Measurements from ENCODE around the gene DOCK4. TPM values are rescaled to one million over a fixed set of nuclear protein-coding genes. Genes with fewer than 3 reads are reported as not detected.

DOCK4 gene
- total RNA-seq, 1 donor, result 31.8 TPM

DNA sequence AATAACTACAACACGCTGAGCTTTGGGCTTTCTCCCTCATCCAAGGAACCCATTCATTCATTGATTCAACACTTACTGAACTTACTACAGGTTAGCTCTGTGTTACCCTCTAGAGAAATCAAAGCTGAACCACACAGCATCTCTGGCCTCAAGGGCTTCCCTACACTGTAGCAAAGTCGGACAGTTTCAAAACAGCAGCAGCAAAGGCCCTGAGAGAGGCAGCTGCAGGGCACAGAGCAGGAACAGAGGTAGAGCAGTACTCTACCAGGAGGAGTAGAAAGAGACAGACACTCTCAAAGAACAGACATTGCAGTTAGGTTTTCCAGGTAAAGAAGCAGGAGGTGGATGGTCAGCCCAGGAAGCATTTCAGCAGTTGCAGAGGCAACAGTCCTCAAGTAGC is 16.1 kb downstream of the DOCK4 start:
- H3K36me3 ChIP-seq (ENCODE audit: insufficient read depth, low read length), result no peaks in the 10 kb centered on the region
- no peaks in the 10 kb centered on the region for H4K20me1 ChIP-seq (ENCODE audit: insufficient read depth, low read length)
- H3K4me3 ChIP-seq (ENCODE audit: insufficient read depth, low read length), result no peak overlapping the region
- no peak overlapping the region for H2AFZ ChIP-seq (ENCODE audit: low read length)
- TF ChIP-seq, protein P1, sequence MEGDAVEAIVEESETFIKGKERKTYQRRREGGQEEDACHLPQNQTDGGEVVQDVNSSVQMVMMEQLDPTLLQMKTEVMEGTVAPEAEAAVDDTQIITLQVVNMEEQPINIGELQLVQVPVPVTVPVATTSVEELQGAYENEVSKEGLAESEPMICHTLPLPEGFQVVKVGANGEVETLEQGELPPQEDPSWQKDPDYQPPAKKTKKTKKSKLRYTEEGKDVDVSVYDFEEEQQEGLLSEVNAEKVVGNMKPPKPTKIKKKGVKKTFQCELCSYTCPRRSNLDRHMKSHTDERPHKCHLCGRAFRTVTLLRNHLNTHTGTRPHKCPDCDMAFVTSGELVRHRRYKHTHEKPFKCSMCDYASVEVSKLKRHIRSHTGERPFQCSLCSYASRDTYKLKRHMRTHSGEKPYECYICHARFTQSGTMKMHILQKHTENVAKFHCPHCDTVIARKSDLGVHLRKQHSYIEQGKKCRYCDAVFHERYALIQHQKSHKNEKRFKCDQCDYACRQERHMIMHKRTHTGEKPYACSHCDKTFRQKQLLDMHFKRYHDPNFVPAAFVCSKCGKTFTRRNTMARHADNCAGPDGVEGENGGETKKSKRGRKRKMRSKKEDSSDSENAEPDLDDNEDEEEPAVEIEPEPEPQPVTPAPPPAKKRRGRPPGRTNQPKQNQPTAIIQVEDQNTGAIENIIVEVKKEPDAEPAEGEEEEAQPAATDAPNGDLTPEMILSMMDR (IDR thresholded peaks at IDR 0.05; ENCODE audit: extremely low read depth, low read depth, low read length), result no peak
- H3K27me3 ChIP-seq (ENCODE audit: insufficient read depth, low read length), result no peaks in the 10 kb centered on the region
- no peaks in the 10 kb centered on the region for H3K4me1 ChIP-seq (ENCODE audit: insufficient read depth, low read length)
- H3K27ac ChIP-seq (ENCODE audit: low read depth, low read length), result no peak overlapping the region
- H3K4me2 ChIP-seq (ENCODE audit: insufficient read depth, low read length), result no peak overlapping the region
- no peaks in the 10 kb centered on the region for H3K9me3 ChIP-seq (ENCODE audit: low read depth, low read length)
- no peak for DNase-seq (ENCODE audit: insufficient read length, low spot score, missing footprints)
- peaks cover 74% of the 10 kb centered on the region for H3K79me2 ChIP-seq (ENCODE audit: insufficient read depth, low read length)

DNA sequence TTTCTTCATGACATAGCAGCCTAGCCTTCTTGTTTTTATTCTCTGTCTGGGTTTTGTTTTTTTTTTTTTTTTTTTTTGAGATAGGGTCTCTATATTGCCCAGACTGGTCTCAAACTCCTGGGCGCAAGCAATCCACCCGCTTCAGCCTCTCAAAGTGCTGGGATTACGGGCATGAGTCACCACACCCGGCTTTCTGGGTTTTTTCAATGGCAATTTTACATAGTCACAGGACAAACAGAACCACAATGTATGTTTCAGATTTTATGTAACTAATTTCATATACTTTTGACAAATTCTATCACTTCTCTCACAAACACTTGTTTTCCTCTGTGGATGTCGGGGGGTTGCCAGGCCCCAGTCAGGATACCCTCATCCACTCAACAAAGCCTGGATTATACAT is 16.5 kb downstream of the DOCK4 start:
- Histone ChIP-seq H3K27ac (ENCODE audit: low read depth, low read length) (no peak overlapping the region), H3K79me2 (ENCODE audit: insufficient read depth, low read length) (peaks cover 75% of the 10 kb centered on the region), H2AFZ (ENCODE audit: low read length) (no peak overlapping the region), H3K36me3 (ENCODE audit: insufficient read depth, low read length) (no peaks in the 10 kb centered on the region), H3K27me3 (ENCODE audit: insufficient read depth, low read length) (no peaks in the 10 kb centered on the region), H3K9me3 (ENCODE audit: low read depth, low read length) (no peaks in the 10 kb centered on the region), H3K4me3 (ENCODE audit: insufficient read depth, low read length) (no peak overlapping the region), H3K4me1 (ENCODE audit: insufficient read depth, low read length) (no peaks in the 10 kb centered on the region), H3K4me2 (ENCODE audit: insufficient read depth, low read length) (no peak overlapping the region), H4K20me1 (ENCODE audit: insufficient read depth, low read length) (no peaks in the 10 kb centered on the region)
- TF ChIP-seq, protein P1 (IDR thresholded peaks at IDR 0.05; ENCODE audit: extremely low read depth, low read depth, low read length), result no peak
- DNase-seq (ENCODE audit: insufficient read length, low spot score, missing footprints), result no peak

DNA sequence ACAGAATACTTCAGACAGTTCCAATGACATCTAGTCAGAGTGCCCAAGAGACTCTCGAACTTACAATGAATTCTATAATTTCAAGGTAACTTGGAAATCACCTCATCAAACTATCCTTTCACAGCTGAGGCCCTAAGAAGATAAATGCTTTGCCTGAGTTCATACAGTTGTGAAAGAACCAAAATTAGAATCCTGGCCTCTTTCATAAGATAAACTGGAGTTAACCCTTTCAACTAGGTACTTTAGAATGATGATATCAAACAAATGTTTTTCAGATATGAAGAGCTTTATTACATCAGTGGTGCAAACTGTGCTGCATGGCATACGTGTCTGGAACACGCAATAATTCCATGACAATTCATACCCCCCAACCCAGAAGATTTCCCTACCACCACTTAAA is 17.9 kb downstream of the DOCK4 start:
- H4K20me1 ChIP-seq (ENCODE audit: insufficient read depth, low read length), result no peaks in the 10 kb centered on the region
- TF ChIP-seq, protein P1 (IDR thresholded peaks at IDR 0.05; ENCODE audit: extremely low read depth, low read depth, low read length), result no peak
- no peak for DNase-seq (ENCODE audit: insufficient read length, low spot score, missing footprints)
- H3K27me3 ChIP-seq (ENCODE audit: insufficient read depth, low read length), result no peaks in the 10 kb centered on the region
- no peaks in the 10 kb centered on the region for H3K4me1 ChIP-seq (ENCODE audit: insufficient read depth, low read length)
- H3K79me2 ChIP-seq (ENCODE audit: insufficient read depth, low read length), result peaks cover 77% of the 10 kb centered on the region
- no peak overlapping the region for H3K4me3 ChIP-seq (ENCODE audit: insufficient read depth, low read length)
- no peak overlapping the region for H3K27ac ChIP-seq (ENCODE audit: low read depth, low read length)
- no peaks in the 10 kb centered on the region for H3K36me3 ChIP-seq (ENCODE audit: insufficient read depth, low read length)
- H3K9me3 ChIP-seq (ENCODE audit: low read depth, low read length), result no peaks in the 10 kb centered on the region
- no peak overlapping the region for H2AFZ ChIP-seq (ENCODE audit: low read length)
- no peak overlapping the region for H3K4me2 ChIP-seq (ENCODE audit: insufficient read depth, low read length)

DNA sequence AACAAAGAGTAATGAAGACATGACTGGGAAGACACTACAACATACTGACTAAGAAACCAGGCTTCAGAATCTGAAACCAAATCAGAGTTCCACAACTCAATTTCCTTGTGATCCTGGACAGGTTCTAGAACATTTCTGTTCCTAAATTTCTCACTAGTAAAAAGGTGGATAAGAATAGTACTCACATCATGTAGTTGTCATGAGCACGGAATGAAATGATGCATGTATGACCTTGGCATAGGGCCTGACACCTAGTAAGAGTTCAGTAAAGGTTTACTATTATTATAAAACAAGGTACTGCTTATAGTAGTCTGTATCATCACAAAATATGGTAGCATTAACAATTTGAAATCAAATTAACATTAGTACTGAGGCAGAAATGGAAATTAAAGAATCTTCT is 19.9 kb downstream of the DOCK4 start:
- Histone ChIP-seq H3K4me3 (ENCODE audit: insufficient read depth, low read length) (no peak overlapping the region), H4K20me1 (ENCODE audit: insufficient read depth, low read length) (peaks cover 9% of the 10 kb centered on the region), H3K9me3 (ENCODE audit: low read depth, low read length) (no peaks in the 10 kb centered on the region), H3K4me1 (ENCODE audit: insufficient read depth, low read length) (no peaks in the 10 kb centered on the region), H3K4me2 (ENCODE audit: insufficient read depth, low read length) (no peak overlapping the region), H3K36me3 (ENCODE audit: insufficient read depth, low read length) (no peaks in the 10 kb centered on the region), H3K79me2 (ENCODE audit: insufficient read depth, low read length) (peaks cover 84% of the 10 kb centered on the region), H2AFZ (ENCODE audit: low read length) (no peak overlapping the region), H3K27ac (ENCODE audit: low read depth, low read length) (no peak overlapping the region), H3K27me3 (ENCODE audit: insufficient read depth, low read length) (no peaks in the 10 kb centered on the region)
- TF ChIP-seq, protein P1 (IDR thresholded peaks at IDR 0.05; ENCODE audit: extremely low read depth, low read depth, low read length), result no peak
- no peak for DNase-seq (ENCODE audit: insufficient read length, low spot score, missing footprints)
